Right atrium auricular region (tissue), 2 donors: ENCODE measurements around the gene CNTNAP2. TPM values are rescaled to one million over a fixed set of nuclear protein-coding genes. Genes with fewer than 3 reads are reported as not detected.

Experiments used
- DNase-seq: peaks from one replicate; pipeline ENCODE4 v3.0.0-alpha.2; 2019; ENCODE audit warnings: low spot score
- H3K27ac ChIP-seq, 2 donors: fragments of 200-600 bp; sonication (generic); 1 replicate in 1 of 2; 2 replicates in 1 of 2; pipeline ENCODE4 v1.5.1; 2016 to 2019
- H3K27me3 ChIP-seq, 2 donors: fragments of 200-600 bp; sonication (generic); one replicate each; pipeline versions ENCODE4 v1.5.1 to v1.6.0; 2017 to 2019
- H3K36me3 ChIP-seq: fragments of 200-600 bp; sonication (generic); one replicate; pipeline ENCODE4 v1.5.1; 2016
- H3K4me1 ChIP-seq, 2 donors: fragments of 200-600 bp; sonication (generic); one replicate each; pipeline versions ENCODE4 v1.5.1 to v1.6.0; 2017 to 2019
- H3K4me3 ChIP-seq, 2 donors: fragments of 200-600 bp; sonication (generic); 1 replicate in 1 of 2; 2 replicates in 1 of 2; pipeline ENCODE4 v1.5.1; 2017 to 2019; ENCODE audit warnings: mild to moderate bottlenecking in 1 of 2, moderate library complexity in 1 of 2
- H3K9me3 ChIP-seq, 2 donors: fragments of 200-600 bp; sonication (generic); one replicate each; pipeline ENCODE4 v1.5.1; 2019
- total RNA-seq, 2 donors: library from RNA; depleted of rRNA; stranded (reverse); fragments of >200 nt; gene quantifications; one replicate each; pipeline ENCODE4 v1.1.0, GENCODE V29; 2016
- TF ChIP-seq, protein P1 (sequence below), 2 donors: fragments of 200-600 bp; sonication (generic); IDR thresholded peaks; one replicate each; pipeline ENCODE4 v1.5.1; 2019; ENCODE audit warnings: antibody characterized with exemption in 2 of 2

CNTNAP2 gene
- total RNA-seq, 2 donors from 2014 or later: 1.1 to 1.7 TPM

- TF ChIP-seq, protein P1, sequence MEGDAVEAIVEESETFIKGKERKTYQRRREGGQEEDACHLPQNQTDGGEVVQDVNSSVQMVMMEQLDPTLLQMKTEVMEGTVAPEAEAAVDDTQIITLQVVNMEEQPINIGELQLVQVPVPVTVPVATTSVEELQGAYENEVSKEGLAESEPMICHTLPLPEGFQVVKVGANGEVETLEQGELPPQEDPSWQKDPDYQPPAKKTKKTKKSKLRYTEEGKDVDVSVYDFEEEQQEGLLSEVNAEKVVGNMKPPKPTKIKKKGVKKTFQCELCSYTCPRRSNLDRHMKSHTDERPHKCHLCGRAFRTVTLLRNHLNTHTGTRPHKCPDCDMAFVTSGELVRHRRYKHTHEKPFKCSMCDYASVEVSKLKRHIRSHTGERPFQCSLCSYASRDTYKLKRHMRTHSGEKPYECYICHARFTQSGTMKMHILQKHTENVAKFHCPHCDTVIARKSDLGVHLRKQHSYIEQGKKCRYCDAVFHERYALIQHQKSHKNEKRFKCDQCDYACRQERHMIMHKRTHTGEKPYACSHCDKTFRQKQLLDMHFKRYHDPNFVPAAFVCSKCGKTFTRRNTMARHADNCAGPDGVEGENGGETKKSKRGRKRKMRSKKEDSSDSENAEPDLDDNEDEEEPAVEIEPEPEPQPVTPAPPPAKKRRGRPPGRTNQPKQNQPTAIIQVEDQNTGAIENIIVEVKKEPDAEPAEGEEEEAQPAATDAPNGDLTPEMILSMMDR (IDR thresholded peaks at IDR 0.05): no peak
- no peaks in the 10 kb centered on the region for H3K9me3 ChIP-seq
- peaks cover 3 to 7% of the 10 kb centered on the region in 2 donors for H3K27me3 ChIP-seq
- H3K4me3 ChIP-seq: no peak overlapping the region
- H3K36me3 ChIP-seq: no peaks in the 10 kb centered on the region
- H3K27ac ChIP-seq: no peak overlapping the region
- H3K4me1 ChIP-seq: no peaks in the 10 kb centered on the region
- no peak for DNase-seq
These were observed 2215.9 kb downstream of the CNTNAP2 start for GRCh38 chr7:148332191-148333186.

DNA sequence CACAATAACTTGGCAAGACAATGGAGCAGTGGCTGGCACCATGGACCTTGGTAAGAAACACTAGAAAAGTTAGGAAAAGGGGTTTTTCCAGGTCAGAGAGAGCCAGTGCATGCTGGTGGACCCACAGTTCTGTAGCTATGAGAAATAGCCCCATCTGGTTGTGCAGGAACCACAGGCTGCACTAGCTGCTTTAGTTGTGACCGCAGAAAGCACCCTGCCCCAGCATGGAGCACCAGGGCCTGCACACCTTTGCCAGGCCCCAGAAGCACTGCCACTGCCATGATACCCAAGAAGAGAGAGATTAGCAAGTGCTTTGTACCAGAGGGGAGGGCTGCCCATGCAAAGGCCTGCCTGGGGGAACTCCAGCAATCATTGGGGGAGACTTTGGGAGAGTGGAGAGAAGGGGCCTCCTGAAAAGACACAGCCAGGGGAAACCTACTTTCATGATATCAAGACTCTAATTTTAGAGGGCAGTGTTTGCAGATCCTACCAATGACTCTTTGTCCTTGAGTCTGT, 2217.9 kb downstream of the CNTNAP2 start:
- Histone ChIP-seq H3K27me3 (peaks cover 8 to 13% of the 10 kb centered on the region in 2 donors), H3K27ac (no peak overlapping the region), H3K36me3 (no peaks in the 10 kb centered on the region), H3K9me3 (no peaks in the 10 kb centered on the region), H3K4me3 (no peak overlapping the region), H3K4me1 (peaks cover 0 to 8% of the 10 kb centered on the region in 2 donors)
- TF ChIP-seq, protein P1 (IDR thresholded peaks at IDR 0.05): no peak
- no peak for DNase-seq

GRCh38 chr7:148334959-148335577, 2218.5 kb downstream of the CNTNAP2 start:
- Histone ChIP-seq H3K4me1 (peaks cover 0 to 11% of the 10 kb centered on the region in 2 donors), H3K27ac (no peak overlapping the region), H3K27me3 (peaks cover 8 to 15% of the 10 kb centered on the region in 2 donors)

DNA sequence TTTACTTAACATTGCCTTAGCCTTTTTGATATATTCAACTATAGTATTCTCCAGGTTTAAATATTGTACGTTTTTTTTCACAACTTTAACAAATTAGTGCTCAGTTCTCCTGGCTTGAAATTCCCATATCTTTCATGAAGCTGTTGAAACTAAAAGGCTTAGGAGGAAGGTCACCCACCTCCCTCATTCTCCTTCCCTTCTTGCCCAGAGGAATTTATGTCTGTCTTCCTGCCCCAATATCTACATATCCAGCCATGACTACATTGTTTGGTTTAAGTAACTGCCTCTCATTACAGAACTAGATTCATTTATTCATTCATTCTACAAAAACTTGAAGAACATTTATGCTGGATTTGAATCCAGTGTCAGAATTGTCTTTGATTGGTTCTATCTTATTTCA, 2219.2 kb downstream of the CNTNAP2 start:
- Histone ChIP-seq H3K9me3 (no peaks in the 10 kb centered on the region), H3K27me3 (peaks cover 8 to 15% of the 10 kb centered on the region in 2 donors), H3K36me3 (no peaks in the 10 kb centered on the region), H3K4me1 (peaks cover 0 to 11% of the 10 kb centered on the region in 2 donors), H3K4me3 (no peak overlapping the region), H3K27ac (no peak overlapping the region)
- DNase-seq: no peak
- TF ChIP-seq, protein P1 (IDR thresholded peaks at IDR 0.05): no peak

More at GRCh38 chr7:148334959-148335577, 2218.5 kb downstream of the CNTNAP2 start:
- DNase-seq: no peak
- Histone ChIP-seq H3K36me3 (no peaks in the 10 kb centered on the region), H3K9me3 (no peaks in the 10 kb centered on the region), H3K4me3 (no peak overlapping the region)
- TF ChIP-seq, protein P1 (IDR thresholded peaks at IDR 0.05): no peak

DNA sequence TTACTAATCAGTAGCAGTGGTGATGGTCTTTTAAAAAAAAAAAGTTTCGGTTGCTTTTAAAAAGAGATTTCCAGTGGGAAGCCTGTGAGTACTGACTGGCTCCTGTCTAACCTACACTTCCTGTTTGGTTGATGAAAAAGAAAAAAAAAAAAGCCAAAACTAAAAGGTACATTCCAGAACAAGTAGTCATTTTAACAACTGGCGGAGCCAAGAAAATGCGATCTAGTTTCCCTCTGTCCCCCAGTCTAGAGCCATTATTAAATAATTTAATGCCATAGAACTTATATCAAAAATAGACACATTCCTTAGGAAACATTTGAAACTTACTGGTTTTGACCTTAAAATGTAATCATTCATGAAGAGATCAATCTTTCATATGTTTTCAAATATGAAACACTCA, 2219.8 kb downstream of the CNTNAP2 start:
- no peak overlapping the region for H3K4me3 ChIP-seq
- TF ChIP-seq, protein P1 (IDR thresholded peaks at IDR 0.05): no peak
- peaks cover 8 to 15% of the 10 kb centered on the region in 2 donors for H3K27me3 ChIP-seq
- peaks cover 0 to 11% of the 10 kb centered on the region in 2 donors for H3K4me1 ChIP-seq
- H3K36me3 ChIP-seq: no peaks in the 10 kb centered on the region
- no peaks in the 10 kb centered on the region for H3K9me3 ChIP-seq
- no peak for DNase-seq
- H3K27ac ChIP-seq: no peak overlapping the region
